Measurements from ENCODE around the gene ITPR1.

ITPR1 gene

GRCh38 chr3:4534906-4535305 is 41.8 kb downstream of the ITPR1 start:
- DNase-seq, result no peak

- no peak for DNase-seq
These were observed 43.1 kb downstream of the ITPR1 start for GRCh38 chr3:4536260-4536659.

- no peak for DNase-seq
These were observed 47.1 kb downstream of the ITPR1 start for GRCh38 chr3:4540267-4540666.

GRCh38 chr3:4543110-4543509 is 50.0 kb downstream of the ITPR1 start:
- DNase-seq, result no peak

- DNase-seq, result no peak
These were observed 53.4 kb downstream of the ITPR1 start for GRCh38 chr3:4546346-4547178.

GRCh38 chr3:4547799-4548198 is 54.7 kb downstream of the ITPR1 start:
- DNase-seq, result no peak

GRCh38 chr3:4548356-4548755 is 55.2 kb downstream of the ITPR1 start:
- DNase-seq, result no peak

- no peak for DNase-seq
These were observed 55.6 kb downstream of the ITPR1 start for GRCh38 chr3:4548780-4549179.

GRCh38 chr3:4549896-4550295 is 56.7 kb downstream of the ITPR1 start:
- no peak for DNase-seq

- no peak for DNase-seq
These were observed 58.0 kb downstream of the ITPR1 start for GRCh38 chr3:4551051-4551711.

- DNase-seq, result no peak
These were observed 58.8 kb downstream of the ITPR1 start for GRCh38 chr3:4551794-4552442.

- no peak for DNase-seq
These were observed 59.7 kb downstream of the ITPR1 start for GRCh38 chr3:4552811-4553210.

- DNase-seq, result no peak
These were observed 68.5 kb downstream of the ITPR1 start for GRCh38 chr3:4561661-4562060.

GRCh38 chr3:4562595-4562994 is 69.4 kb downstream of the ITPR1 start:
- DNase-seq, result no peak

GRCh38 chr3:4564270-4564669 is 71.1 kb downstream of the ITPR1 start:
- no peak for DNase-seq

GRCh38 chr3:4564928-4565586 is 71.9 kb downstream of the ITPR1 start:
- no peak for DNase-seq

- no peak for DNase-seq
These were observed 72.8 kb downstream of the ITPR1 start for GRCh38 chr3:4565809-4566501.

- no peak for DNase-seq
These were observed 75.7 kb downstream of the ITPR1 start for GRCh38 chr3:4568841-4569240.

- DNase-seq, result no peak
These were observed 77.9 kb downstream of the ITPR1 start for GRCh38 chr3:4570840-4571621.

GRCh38 chr3:4571690-4572334 is 78.7 kb downstream of the ITPR1 start:
- DNase-seq, result no peak

GRCh38 chr3:4573153-4573552 is 80.0 kb downstream of the ITPR1 start:
- DNase-seq, result no peak
